ENCODE measurements around the gene GPD1L. TPM values are rescaled to one million over a fixed set of nuclear protein-coding genes. Genes with fewer than 3 reads are reported as not detected.

The GPD1L gene
- total and polyA plus RNA-seq, 7 donors = 28.2 to 135 (median 101) TPM

DNA sequence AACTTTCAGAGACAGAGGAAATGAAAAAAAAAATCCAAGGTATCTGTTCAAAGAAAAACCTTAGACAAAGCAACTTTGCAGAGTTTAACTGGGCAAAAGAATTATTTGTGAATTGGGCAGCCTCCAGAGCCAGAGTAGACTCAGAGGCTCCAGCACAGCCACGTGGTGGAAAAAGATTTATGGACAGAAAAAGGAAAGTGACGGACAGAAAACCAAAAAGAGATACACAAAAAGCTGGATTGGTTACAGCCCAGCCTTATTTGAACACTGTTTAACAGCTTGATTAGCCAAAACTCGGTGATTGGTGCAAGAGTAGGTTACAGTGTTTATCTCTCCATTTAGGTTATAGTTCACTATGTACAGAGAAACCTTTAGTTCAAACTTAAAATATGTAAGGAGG lies 23.7 kb upstream of the GPD1L start:
- WGBS, 3 donors = 11 to 20% (median 14%) methylated on average over 3 of the region's 3 CpGs
- no peak overlapping the region for H3K27ac ChIP-seq
- DNase-seq (no peak), ATAC-seq (peak in 2 of 4 donors; percentile 44 to 59)
- H3K27me3 ChIP-seq (ENCODE audit: insufficient read depth in 3 of 3, low read length in 2 of 3) = no peaks in the 10 kb centered on the region
- H3K4me1 ChIP-seq = no peaks in the 10 kb centered on the region
- no peaks in the 10 kb centered on the region for H3K36me3 ChIP-seq (ENCODE audit: insufficient read depth in 1 of 2, low read depth in 1 of 2)
- TF ChIP-seq, protein P1, sequence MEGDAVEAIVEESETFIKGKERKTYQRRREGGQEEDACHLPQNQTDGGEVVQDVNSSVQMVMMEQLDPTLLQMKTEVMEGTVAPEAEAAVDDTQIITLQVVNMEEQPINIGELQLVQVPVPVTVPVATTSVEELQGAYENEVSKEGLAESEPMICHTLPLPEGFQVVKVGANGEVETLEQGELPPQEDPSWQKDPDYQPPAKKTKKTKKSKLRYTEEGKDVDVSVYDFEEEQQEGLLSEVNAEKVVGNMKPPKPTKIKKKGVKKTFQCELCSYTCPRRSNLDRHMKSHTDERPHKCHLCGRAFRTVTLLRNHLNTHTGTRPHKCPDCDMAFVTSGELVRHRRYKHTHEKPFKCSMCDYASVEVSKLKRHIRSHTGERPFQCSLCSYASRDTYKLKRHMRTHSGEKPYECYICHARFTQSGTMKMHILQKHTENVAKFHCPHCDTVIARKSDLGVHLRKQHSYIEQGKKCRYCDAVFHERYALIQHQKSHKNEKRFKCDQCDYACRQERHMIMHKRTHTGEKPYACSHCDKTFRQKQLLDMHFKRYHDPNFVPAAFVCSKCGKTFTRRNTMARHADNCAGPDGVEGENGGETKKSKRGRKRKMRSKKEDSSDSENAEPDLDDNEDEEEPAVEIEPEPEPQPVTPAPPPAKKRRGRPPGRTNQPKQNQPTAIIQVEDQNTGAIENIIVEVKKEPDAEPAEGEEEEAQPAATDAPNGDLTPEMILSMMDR (IDR thresholded peaks at IDR 0.05) = no peak
- intact Hi-C loops (cut with DNase I) = no loop called here
- no peaks in the 10 kb centered on the region for H3K9me3 ChIP-seq
- H3K4me3 ChIP-seq = no peak overlapping the region

DNA sequence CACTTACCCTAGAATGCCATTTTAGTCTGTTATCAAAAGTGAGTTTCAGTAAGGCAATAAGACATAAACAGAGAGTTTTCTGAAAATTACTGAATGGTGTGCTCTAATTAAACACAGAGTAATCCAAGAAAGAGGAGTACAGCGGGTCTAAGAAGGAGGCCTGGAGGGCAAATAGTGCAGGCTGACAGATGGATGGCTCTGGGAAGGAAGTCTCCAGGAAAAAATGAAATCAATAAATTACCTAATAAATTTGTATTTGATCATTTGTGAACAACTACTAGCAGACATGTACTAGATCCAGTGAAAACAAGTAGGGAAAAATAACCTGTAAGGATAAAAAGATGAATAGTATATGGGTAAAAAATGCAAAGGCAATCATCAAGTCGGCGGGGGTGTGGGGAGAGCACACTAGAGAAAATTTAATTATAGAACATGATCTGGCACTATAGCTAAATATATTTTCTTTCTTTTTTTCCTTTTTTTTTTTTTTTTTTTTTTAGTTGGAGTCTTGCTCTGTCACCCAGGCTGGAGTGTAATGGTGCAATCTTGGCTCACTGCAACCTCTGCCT lies 22.6 kb upstream of the GPD1L start:
- Histone ChIP-seq H3K27ac (no peak overlapping the region), H3K9me3 (no peaks in the 10 kb centered on the region), H3K4me3 (no peak overlapping the region), H3K27me3 (ENCODE audit: insufficient read depth in 3 of 3, low read length in 2 of 3) (no peaks in the 10 kb centered on the region), H3K4me1 (no peaks in the 10 kb centered on the region), H3K36me3 (ENCODE audit: insufficient read depth in 1 of 2, low read depth in 1 of 2) (no peaks in the 10 kb centered on the region)
- TF ChIP-seq, protein P1 (IDR thresholded peaks at IDR 0.05) = no peak
- intact Hi-C loops (cut with DNase I) = no loop called here
- ATAC-seq (no peak), DNase-seq (no peak)
- WGBS, 3 donors = 82 to 93% (median 91%) methylated on average over 3 of the region's 3 CpGs

GRCh38 chr3:32084870-32085269 lies 21.6 kb upstream of the GPD1L start:
- Histone ChIP-seq H3K36me3 (ENCODE audit: insufficient read depth in 1 of 2, low read depth in 1 of 2) (no peaks in the 10 kb centered on the region), H3K27me3 (ENCODE audit: insufficient read depth in 3 of 3, low read length in 2 of 3) (no peaks in the 10 kb centered on the region), H3K27ac (no peak overlapping the region), H3K9me3 (no peaks in the 10 kb centered on the region), H3K4me3 (no peak overlapping the region), H3K4me1 (no peaks in the 10 kb centered on the region)
- intact Hi-C loops (cut with DNase I) = no loop called here
- ATAC-seq (no peak), DNase-seq (no peak)
- TF ChIP-seq, protein P1 (IDR thresholded peaks at IDR 0.05) = no peak
- 90 to 91% (median 90%) methylated on average over 2 of the region's 2 CpGs for WGBS, 3 donors

DNA sequence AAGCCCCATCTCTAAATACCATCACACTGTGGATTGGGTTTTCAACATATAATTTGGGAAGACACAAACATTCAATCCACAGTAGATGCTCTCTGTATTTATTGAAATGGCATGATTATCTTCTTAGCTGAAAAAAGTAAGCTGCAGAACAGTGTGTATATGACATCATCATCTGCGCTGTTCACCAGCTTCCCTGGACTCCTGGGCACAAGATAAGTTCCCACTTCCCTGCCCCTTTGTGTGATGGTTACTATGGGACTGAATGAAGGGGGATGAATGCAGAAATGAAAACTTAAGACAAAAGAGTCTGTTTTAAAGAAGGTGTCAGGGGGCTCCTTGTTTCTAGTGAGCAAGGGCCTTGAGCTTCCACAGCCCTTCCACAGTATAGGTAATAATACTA lies 20.0 kb upstream of the GPD1L start:
- no peaks in the 10 kb centered on the region for H3K27me3 ChIP-seq (ENCODE audit: insufficient read depth in 3 of 3, low read length in 2 of 3)
- no peaks in the 10 kb centered on the region for H3K9me3 ChIP-seq
- WGBS, 3 donors = 95 to 100% (median 100%) methylated on average over 1 of the region's 1 CpG
- DNase-seq = no peak
- TF ChIP-seq, protein P1 (IDR thresholded peaks at IDR 0.05) = no peak
- no peak overlapping the region for H3K4me3 ChIP-seq
- no peak overlapping the region for H3K27ac ChIP-seq
- ATAC-seq = no peak
- H3K4me1 ChIP-seq = no peaks in the 10 kb centered on the region
- intact Hi-C loops (cut with DNase I) = no loop called here
- no peaks in the 10 kb centered on the region for H3K36me3 ChIP-seq (ENCODE audit: insufficient read depth in 1 of 2, low read depth in 1 of 2)

DNA sequence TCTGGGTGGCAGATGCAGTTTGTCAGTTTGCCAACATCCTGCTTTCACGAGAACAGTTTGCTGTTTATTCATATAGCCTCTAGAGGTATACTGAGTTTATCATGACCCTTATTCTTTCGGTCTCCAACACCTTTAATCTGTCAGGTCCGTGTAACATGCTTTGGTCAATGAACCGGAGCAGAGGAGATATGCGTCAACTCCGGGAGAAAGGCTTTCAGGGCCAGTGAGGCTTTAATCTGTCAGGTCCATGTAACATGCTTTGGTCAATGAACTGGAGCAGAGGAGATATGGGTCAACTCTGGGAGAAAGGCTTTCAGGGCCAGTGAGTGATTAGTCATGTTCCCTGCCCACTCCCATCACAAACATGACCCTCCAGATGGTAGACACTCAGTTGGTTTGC lies 16.9 kb upstream of the GPD1L start:
- WGBS, 3 donors = 83 to 88% (median 87%) methylated on average over 6 of the region's 6 CpGs
- H3K4me3 ChIP-seq = no peak overlapping the region
- intact Hi-C loops (cut with DNase I) = no loop called here
- H3K36me3 ChIP-seq (ENCODE audit: insufficient read depth in 1 of 2, low read depth in 1 of 2) = no peaks in the 10 kb centered on the region
- no peak for ATAC-seq
- no peaks in the 10 kb centered on the region for H3K27me3 ChIP-seq (ENCODE audit: insufficient read depth in 3 of 3, low read length in 2 of 3)
- no peaks in the 10 kb centered on the region for H3K4me1 ChIP-seq
- H3K9me3 ChIP-seq = no peaks in the 10 kb centered on the region
- no peak overlapping the region for H3K27ac ChIP-seq
- TF ChIP-seq, protein P1 (IDR thresholded peaks at IDR 0.05) = no peak
- DNase-seq = no peak
